Pancreas (tissue), 10 donors: ENCODE results near the gene DTD2. TPM values are rescaled to one million over a fixed set of nuclear protein-coding genes. Genes with fewer than 3 reads are reported as not detected.
A peak's percentile ranks its signal among the peaks of the same experiment; 100 is the strongest.
"Not testable (repeated sequence)": the region's sequence is repeated elsewhere in the genome, so short reads cannot be mapped to it uniquely, and the experiment has no call there.

ENCODE experiments used
- ATAC-seq, 4 donors: fragments of 200-7000 bp; cut with Tn5 transposase; one replicate each; pipeline versions ENCODE4 v1.8.0 to v1.9.1; 2020; ENCODE audit warnings: mild to moderate bottlenecking in 4 of 4, moderate library complexity in 4 of 4
- DNase-seq, 6 donors: peaks; one replicate each; pipeline ENCODE4 v3.0.0-alpha.2; 2020
- FAIRE-seq: peaks from 2 replicates; lab custom pipeline; 2012; peaks lifted over from hg19 to GRCh38; lab: Jason Lieb, UNC
- H3K27ac ChIP-seq, 4 donors: fragments of 200-600 bp; sonication (generic); 1 replicate in 3 of 4; 2 replicates in 1 of 4; pipeline versions ENCODE4 v1.5.0 to v1.8.0; 2020
- H3K27me3 ChIP-seq, 4 donors: fragments of 200-600 bp; one replicate each; pipeline ENCODE4 v1.8.0; 2021
- H3K36me3 ChIP-seq, 3 donors: fragments of 200-600 bp; sonication (generic) in 1 of 3; one replicate each; pipeline versions ENCODE4 v1.5.0 to v1.8.0; 2020 to 2021
- H3K4me1 ChIP-seq, 3 donors: fragments of 200-600 bp; one replicate each; pipeline ENCODE4 v1.8.0; 2021
- H3K4me3 ChIP-seq, 4 donors: fragments of 200-600 bp; sonication (generic) in 2 of 4; one replicate each; pipeline versions ENCODE4 v1.5.0 to v1.8.0; 2020 to 2021
- H3K9me3 ChIP-seq, 4 donors: fragments of 200-600 bp; one replicate each; pipeline ENCODE4 v1.8.0; 2021
- CTCF ChIP-seq, 4 donors: fragments of 200-600 bp; sonication (generic) in 3 of 4; IDR thresholded peaks; one replicate each; pipeline versions ENCODE4 v1.5.0 to v1.8.0; 2021; ENCODE audit warnings: antibody characterized with exemption in 4 of 4
- WGBS, 2 donors: extraction: QIAGEN DNeasy Blood & Tissue Kit; methylation state at CpG; one replicate each; pipeline ENCODE4 v1.1.7; 2013; 5-methylcytosine and 5-hydroxymethylcytosine counted together
- intact Hi-C, 3 donors: fragments of 100-400 bp; cut with DNase I; formaldehyde crosslinking; loops; one replicate each; pipeline versions ENCODE4 v1.11.1 to v1.14.2; 2022
- polyA plus RNA-seq, 2 donors: library from polyadenylated mRNA; stranded (reverse); fragments of 200-250 nt; gene quantifications; one replicate each; pipeline ENCODE4 v1.2.3, GENCODE V29; 2013
- total RNA-seq, 6 donors: library from RNA; stranded (reverse); fragmentation: NEBNext Ultra II Directional in 4 of 6; extraction: Animal tissue kit (Norgen Biotek cat#: 25700) in 4 of 6; gene quantifications; one replicate each; pipeline versions ENCODE4 v1.2.1 to v1.2.4, GENCODE V29; 2021 to 2023
- donor health status: healthy with polysubstance abuse.
- donor health status: DM: no; HTN: no; CAD: no; lungs with moderate emphysema.
- donor health status: DM: no; HTN: no; CAD: no.
- donor health status: control.
- donor health status: control.
- donor health status: Bipolar disorder and iron deficiency.
- donor health status: DM: yes; HTN: yes; CAD: no.
- donor health status: DM: no; HTN: no; CAD: no.
- donor health status: DM: no; HTN: no; CAD: no.
- donor health status: DM: yes; HTN: yes; CAD: no.

DTD2 gene
- total and polyA plus RNA-seq, 8 donors = 4.6 to 11.0 (median 8.3) TPM

- Histone ChIP-seq H3K4me1 (peaks cover 0 to 4% (median 0%) of the 10 kb centered on the region in 3 donors), H3K27ac (no peak overlapping the region), H3K27me3 (no peaks in the 10 kb centered on the region), H3K4me3 (no peak overlapping the region), H3K36me3 (peaks cover 0 to 3% (median 0%) of the 10 kb centered on the region in 3 donors), H3K9me3 (no peaks in the 10 kb centered on the region)
- TF ChIP-seq CTCF (IDR thresholded peaks at IDR 0.05) = no peak
- ATAC-seq (no peak), DNase-seq (no peak), FAIRE-seq (no peak)
- 67 to 72% methylated on average over 1 of the region's 1 CpG for WGBS, 2 donors
- intact Hi-C loops = no loop called here
Measured at GRCh38 chr14:31445703-31446102, 11.6 kb downstream of the DTD2 start.

- H3K27me3 ChIP-seq = no peaks in the 10 kb centered on the region
- TF ChIP-seq CTCF (IDR thresholded peaks at IDR 0.05) = no peak
- no peak overlapping the region for H3K4me3 ChIP-seq
- no peak for DNase-seq
- no peak overlapping the region for H3K27ac ChIP-seq
- ATAC-seq = no peak
- no peaks in the 10 kb centered on the region for H3K36me3 ChIP-seq
- intact Hi-C loops = no loop called here
- peaks cover 0 to 4% (median 0%) of the 10 kb centered on the region in 3 donors for H3K4me1 ChIP-seq
- no peaks in the 10 kb centered on the region for H3K9me3 ChIP-seq
- 73 to 78% methylated on average over 6 of the region's 6 CpGs for WGBS, 2 donors
- no peak for FAIRE-seq
Measured at GRCh38 chr14:31442284-31442683, 15.0 kb downstream of the DTD2 start.

GRCh38 chr14:31441273-31442111, 15.8 kb downstream of the DTD2 start:
- no peaks in the 10 kb centered on the region for H3K9me3 ChIP-seq
- WGBS, 2 donors = 48 to 55% methylated on average over 7 of the region's 7 CpGs
- DNase-seq (no peak), ATAC-seq (peak; percentile 61 to 89 (median 66)), FAIRE-seq (no peak)
- intact Hi-C loops = no loop called here
- no peaks in the 10 kb centered on the region for H3K36me3 ChIP-seq
- no peak for TF ChIP-seq CTCF (IDR thresholded peaks at IDR 0.05)
- no peak overlapping the region for H3K4me3 ChIP-seq
- no peak overlapping the region for H3K27ac ChIP-seq
- H3K27me3 ChIP-seq = no peaks in the 10 kb centered on the region
- peaks cover 0 to 4% (median 0%) of the 10 kb centered on the region in 3 donors for H3K4me1 ChIP-seq

- Histone ChIP-seq H3K4me3 (no peak overlapping the region), H3K36me3 (no peaks in the 10 kb centered on the region), H3K4me1 (peaks cover 0 to 4% (median 0%) of the 10 kb centered on the region in 3 donors), H3K27ac (no peak overlapping the region), H3K27me3 (no peaks in the 10 kb centered on the region), H3K9me3 (no peaks in the 10 kb centered on the region)
- DNase-seq (no peak), FAIRE-seq (no peak), ATAC-seq (no peak)
- TF ChIP-seq CTCF (IDR thresholded peaks at IDR 0.05) = no peak
- intact Hi-C loops = no loop called here
Measured at GRCh38 chr14:31440280-31440679, 17.0 kb downstream of the DTD2 start.

- WGBS, 2 donors = 87 to 91% methylated on average over 2 of the region's 2 CpGs
- no peak for FAIRE-seq
- Histone ChIP-seq H3K27ac (no peak overlapping the region), H3K9me3 (no peaks in the 10 kb centered on the region), H3K4me3 (no peak overlapping the region), H3K4me1 (peaks cover 0 to 4% (median 0%) of the 10 kb centered on the region in 3 donors), H3K36me3 (no peaks in the 10 kb centered on the region), H3K27me3 (no peaks in the 10 kb centered on the region)
- TF ChIP-seq CTCF (IDR thresholded peaks at IDR 0.05) = no peak
- ATAC-seq = no peak
- no peak for DNase-seq
- intact Hi-C loops = no loop called here
Measured at GRCh38 chr14:31439561-31439960, 17.7 kb downstream of the DTD2 start.

- H3K4me3 ChIP-seq, H3K27me3 ChIP-seq, H3K27ac ChIP-seq, intact Hi-C loops, ATAC-seq, DNase-seq, H3K36me3 ChIP-seq, H3K4me1 ChIP-seq, H3K9me3 ChIP-seq, FAIRE-seq: not testable (repeated sequence)
- 96 to 98% methylated on average over 10 to 35 of the region's 45 CpGs for WGBS, 2 donors
Measured at GRCh38 chr14:31437045-31437691, 20.1 kb downstream of the DTD2 start.
